HepG2 (cell line): ENCODE results near the gene KLF11. TPM values are rescaled to one million over a fixed set of nuclear protein-coding genes. Genes with fewer than 3 reads are reported as not detected.

Experiments used
- ATAC-seq: fragments of 200-7000 bp; cut with Tn5 transposase; 3 replicates; pipeline ENCODE4 v1.9.1; 2020; ENCODE audit warnings: mild to moderate bottlenecking, moderate library complexity
- BruUV-seq: library from RNA; stranded (reverse); fragments of 400-500 nt; replicated peaks from 2 replicates; lab custom pipeline; 2021; lab: Mats Ljungman, UMichigan
- CTCF ChIA-PET: fragments of 300-600 bp; formaldehyde crosslinking; extraction: SDS; loops from one replicate; lab custom pipeline; 2021; ENCODE audit warnings: low total read pairs, inconsistent platforms, low intra/inter-chr PET ratio; lab: Yijun Ruan, JAX
- POLR2A ChIA-PET: fragments of 350-600 bp; sonication (Branson Sonifier 250); formaldehyde crosslinking; loops from one replicate; lab custom pipeline; 2020; ENCODE audit warnings: antibody characterized with exemption, inconsistent platforms; lab: Yijun Ruan, JAX
- DNase-seq: peaks from one replicate; pipeline ENCODE4 v3.0.0-alpha.2; 2015; ENCODE audit warnings: low spot score
- FAIRE-seq: peaks from 3 replicates; lab custom pipeline; 2011; peaks lifted over from hg19 to GRCh38; lab: Jason Lieb, UNC
- H2AFZ ChIP-seq: one replicate; pipeline ENCODE4 v1.6.1; 2011; ENCODE audit warnings: low read length, inconsistent platforms
- H3K27ac ChIP-seq: fragments of 300-600 bp; 3 replicates; pipeline ENCODE4 v1.8.0; 2011; ENCODE audit warnings: mixed run types, mild to moderate bottlenecking, mixed read lengths, low read length, inconsistent platforms; ENCODE audit not compliant: insufficient read depth; ENCODE audit errors: extremely low read length
- H3K27me3 ChIP-seq, 2 experiments: fragments of 200-600 bp in 1 of 2; 2 replicates in 1 of 2; 3 replicates in 1 of 2; pipeline versions ENCODE4 v1.6.0 to v1.8.0; 2011; ENCODE audit warnings: low read length in 2 of 2, mild to moderate bottlenecking in 2 of 2, moderate library complexity in 2 of 2, inconsistent platforms in 1 of 2; ENCODE audit not compliant: insufficient read depth in 2 of 2, control insufficient read depth in 1 of 2
- H3K36me3 ChIP-seq, 2 experiments: fragments of 200-600 bp in 1 of 2; replicated peaks in 1 of 2; 2 replicates in 1 of 2; 3 replicates in 1 of 2; pipeline versions ENCODE4 v1.5.1 to v1.8.0; 2011; ENCODE audit warnings: low read length in 2 of 2, inconsistent platforms in 1 of 2; ENCODE audit not compliant: insufficient read depth in 2 of 2, control insufficient read depth in 1 of 2
- H3K4me1 ChIP-seq: 2 replicates; pipeline ENCODE4 v1.5.1; 2012; ENCODE audit warnings: low read length, inconsistent platforms; ENCODE audit not compliant: insufficient read depth
- H3K4me2 ChIP-seq: 2 replicates; pipeline ENCODE4 v1.6.0; 2011; ENCODE audit warnings: low read depth, low read length, inconsistent platforms
- H3K4me3 ChIP-seq, 3 experiments: fragments of 200-600 bp in 1 of 3; sonication (generic), shearing (Covaris generic) in 1 of 3; replicated peaks in 1 of 3; 2 replicates each; pipeline ENCODE4 v1.5.1; 2011 to 2016; ENCODE audit warnings: low read length in 3 of 3, inconsistent platforms in 2 of 3, low read depth in 2 of 3, mild to moderate bottlenecking in 2 of 3, control low read depth in 1 of 3, mixed read lengths in 1 of 3; ENCODE audit not compliant: insufficient read depth in 1 of 3
- H3K79me2 ChIP-seq: one replicate; pipeline ENCODE4 v1.6.1; 2011; ENCODE audit warnings: low read length, inconsistent platforms; ENCODE audit not compliant: insufficient read depth
- H3K9ac ChIP-seq: 2 replicates; pipeline ENCODE4 v1.6.0; 2011; ENCODE audit warnings: mild to moderate bottlenecking, low read depth, low read length, inconsistent platforms; ENCODE audit not compliant: insufficient read depth
- H3K9me3 ChIP-seq: 2 replicates; pipeline ENCODE4 v1.5.1; 2012; ENCODE audit warnings: mild to moderate bottlenecking, low read length
- H4K20me1 ChIP-seq: 2 replicates; pipeline ENCODE4 v1.6.0; 2011; ENCODE audit warnings: inconsistent platforms, mild to moderate bottlenecking, low read length, moderate library complexity; ENCODE audit not compliant: insufficient read depth
- EP300 ChIP-seq, 3 experiments: sonication (generic) in 1 of 3; formaldehyde crosslinking in 1 of 3; IDR thresholded peaks; 2 replicates each; pipeline versions ENCODE4 v1.5.1 to v1.6.1; 2011 to 2020; ENCODE audit warnings: low read depth in 2 of 3, low read length in 2 of 3, borderline replicate concordance in 1 of 3, improper control_type of control experiment in 1 of 3, mild to moderate bottlenecking in 1 of 3, missing genetic modification reagents in 1 of 3, moderate library complexity in 1 of 3
- KLF13 ChIP-seq: sonication (generic); formaldehyde crosslinking; IDR thresholded peaks from 2 replicates; pipeline ENCODE4 v1.4.0; 2020; ENCODE audit warnings: mild to moderate bottlenecking, missing genetic modification reagents
- KMT2A ChIP-seq: sonication (generic); formaldehyde crosslinking; IDR thresholded peaks from 2 replicates; pipeline ENCODE4 v1.4.0; 2020; ENCODE audit warnings: missing genetic modification reagents
- MEIS2 ChIP-seq: sonication (generic); formaldehyde crosslinking; IDR thresholded peaks from 2 replicates; pipeline ENCODE4 v1.9.0; 2021; ENCODE audit warnings: mild to moderate bottlenecking, missing genetic modification reagents
- RXRA ChIP-seq: sonication (generic); formaldehyde crosslinking; IDR thresholded peaks from 2 replicates; pipeline ENCODE4 v1.5.1; 2020; ENCODE audit warnings: missing genetic modification reagents
- SALL1 ChIP-seq: sonication (generic); formaldehyde crosslinking; IDR thresholded peaks from 2 replicates; pipeline ENCODE4 v1.8.0; 2022; ENCODE audit warnings: mild to moderate bottlenecking, missing genetic modification reagents
- SPEN ChIP-seq: sonication (generic); formaldehyde crosslinking; IDR thresholded peaks from 2 replicates; pipeline ENCODE4 v1.5.1; 2020; ENCODE audit warnings: low read depth, mild to moderate bottlenecking, missing genetic modification reagents
- TRIM24 ChIP-seq: sonication (generic); formaldehyde crosslinking; IDR thresholded peaks from 2 replicates; pipeline ENCODE4 v1.8.0; 2022; ENCODE audit warnings: mild to moderate bottlenecking, missing genetic modification reagents
- ZBTB38 ChIP-seq: sonication (generic); formaldehyde crosslinking; IDR thresholded peaks from 2 replicates; pipeline ENCODE4 v1.5.1; 2020; ENCODE audit warnings: mild to moderate bottlenecking, missing genetic modification reagents
- ZFP41 ChIP-seq: sonication (generic); formaldehyde crosslinking; IDR thresholded peaks from 2 replicates; pipeline ENCODE4 v1.4.0; 2020; ENCODE audit warnings: mild to moderate bottlenecking, missing genetic modification reagents, borderline replicate concordance
- ZMYM2 ChIP-seq: sonication (generic); formaldehyde crosslinking; IDR thresholded peaks from 2 replicates; pipeline ENCODE4 v1.8.0; 2022; ENCODE audit warnings: mild to moderate bottlenecking, missing genetic modification reagents
- ZNF256 ChIP-seq: sonication (generic); formaldehyde crosslinking; conservative IDR thresholded peaks from 2 replicates; pipeline ENCODE4 v1.4.0; 2020; ENCODE audit warnings: missing genetic modification reagents
- ZNF564 ChIP-seq: sonication (generic); formaldehyde crosslinking; IDR thresholded peaks from 2 replicates; pipeline ENCODE4 v1.8.1; 2023; ENCODE audit warnings: mild to moderate bottlenecking, missing genetic modification reagents
- ZNF776 ChIP-seq: sonication (generic); formaldehyde crosslinking; IDR thresholded peaks from 2 replicates; pipeline ENCODE4 v1.4.0; 2020; ENCODE audit warnings: mild to moderate bottlenecking, missing genetic modification reagents
- WGBS: methylation state at CpG from one replicate; pipeline ENCODE4 v1.1.6; 2017; ENCODE audit warnings: low lambda C conversion rate; 5-methylcytosine and 5-hydroxymethylcytosine counted together
- in situ Hi-C: cut with HindIII; loops from 2 replicates; pipeline ENCODE4 v1.10.0; 2017; ENCODE audit warnings: low pct_unique_long_range_greater_than_20kb; ENCODE audit not compliant: extremely low pct_ligation_motif_present
- intact Hi-C: fragments of 100-400 bp; cut with micrococcal nuclease; formaldehyde crosslinking; loops from one replicate; pipeline ENCODE4 v1.10.0; 2022; ENCODE audit not compliant: unreplicated experiment
- polyA plus RNA-seq, 8 experiments: library from polyadenylated mRNA; depleted of rRNA in 3 of 8; stranded (reverse) in 7 of 8; unstranded in 1 of 8; fragments of >200 nt; fragmentation: Illumina TruSeq in 4 of 8; extraction: Trizol in 4 of 8; gene quantifications; 2 replicates each; pipeline versions ENCODE4 v1.2.1 to v1.2.3, GENCODE V29; 2011 to 2016; ENCODE audit warnings: low read depth in 4 of 8, missing spikeins in 1 of 8, mixed read lengths in 1 of 8; ENCODE audit not compliant: insufficient read depth in 1 of 8
- total RNA-seq, 5 experiments: library from RNA; depleted of rRNA; stranded (reverse); fragments of >200 nt; fragmentation: Illumina TruSeq; extraction: Trizol; gene quantifications; 2 replicates each; pipeline ENCODE4 v1.2.3, GENCODE V29; 2016; ENCODE audit warnings: low read depth in 1 of 5
- TF ChIP-seq, protein P1 (sequence below): sonication (generic); formaldehyde crosslinking; conservative IDR thresholded peaks from 2 replicates; pipeline ENCODE4 v1.5.0; 2020; ENCODE audit warnings: missing genetic modification reagents
- TF ChIP-seq, protein P2 (sequence below): sonication (generic); formaldehyde crosslinking; IDR thresholded peaks from 2 replicates; pipeline ENCODE4 v1.5.1; 2020; ENCODE audit warnings: missing genetic modification reagents, mild to moderate bottlenecking, borderline replicate concordance
- TF ChIP-seq, protein P3 (sequence below): sonication (generic); formaldehyde crosslinking; IDR thresholded peaks from 2 replicates; pipeline ENCODE4 v1.5.0; 2020; ENCODE audit warnings: missing genetic modification reagents
- TF ChIP-seq, protein P4 (sequence below), 2 experiments: fragments of 450-650 bp in 1 of 2; sonication (generic) in 1 of 2; formaldehyde crosslinking; IDR thresholded peaks; 2 replicates each; pipeline versions ENCODE4 v1.5.0 to v1.8.0; 2020 to 2022; ENCODE audit warnings: mild to moderate bottlenecking in 1 of 2, missing genetic modification reagents in 1 of 2

Gene KLF11
- total and polyA plus RNA-seq, 2 of the 13 experiments (the other 11 are each of a cell fraction or from before 2014, with no cell fraction given), result 2.5 to 11.8 TPM

DNA sequence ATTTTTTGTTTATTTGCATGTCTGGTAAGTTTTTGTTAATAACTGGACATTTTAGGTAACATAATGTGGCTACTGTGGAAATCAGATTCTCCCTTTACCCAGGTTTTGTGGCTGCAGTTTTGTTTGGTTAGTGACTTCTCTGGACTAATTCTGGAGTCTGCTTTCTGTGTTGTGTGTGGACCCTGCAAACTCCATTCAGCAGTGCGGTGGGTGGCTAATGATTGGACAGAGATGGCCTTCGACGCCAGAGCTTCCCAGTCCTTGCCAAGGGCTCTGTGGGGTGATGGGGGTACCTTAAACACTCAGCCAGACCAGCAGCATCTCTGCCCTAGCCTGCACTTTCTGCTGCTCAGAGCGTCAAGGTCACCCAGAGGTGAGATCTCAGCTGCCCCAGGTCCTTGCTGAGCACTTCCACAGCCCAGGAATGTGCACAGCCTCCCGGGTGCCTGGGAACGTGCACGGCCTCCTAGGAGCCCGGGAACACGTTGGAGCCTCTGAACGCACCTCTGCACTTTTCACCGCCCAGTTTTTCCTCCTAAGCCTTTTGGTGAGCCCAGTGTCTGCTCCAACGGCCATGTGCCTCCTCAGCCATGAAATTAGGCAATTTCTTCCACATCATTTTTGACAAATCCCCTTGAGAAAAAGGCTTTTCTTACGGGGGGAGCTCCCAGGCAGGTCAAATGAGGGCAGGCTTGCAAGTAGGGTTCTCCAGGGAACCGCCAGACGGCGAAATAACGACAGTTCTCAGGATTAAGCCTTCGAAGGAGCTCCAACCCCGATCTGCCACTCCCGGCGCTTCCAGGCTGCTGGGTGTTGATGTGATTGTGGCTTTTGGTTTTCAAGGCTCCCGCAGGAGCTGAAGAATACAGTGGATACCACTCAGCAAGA lies 35.2 kb upstream of the KLF11 start (continued):
- TF ChIP-seq, protein P1, sequence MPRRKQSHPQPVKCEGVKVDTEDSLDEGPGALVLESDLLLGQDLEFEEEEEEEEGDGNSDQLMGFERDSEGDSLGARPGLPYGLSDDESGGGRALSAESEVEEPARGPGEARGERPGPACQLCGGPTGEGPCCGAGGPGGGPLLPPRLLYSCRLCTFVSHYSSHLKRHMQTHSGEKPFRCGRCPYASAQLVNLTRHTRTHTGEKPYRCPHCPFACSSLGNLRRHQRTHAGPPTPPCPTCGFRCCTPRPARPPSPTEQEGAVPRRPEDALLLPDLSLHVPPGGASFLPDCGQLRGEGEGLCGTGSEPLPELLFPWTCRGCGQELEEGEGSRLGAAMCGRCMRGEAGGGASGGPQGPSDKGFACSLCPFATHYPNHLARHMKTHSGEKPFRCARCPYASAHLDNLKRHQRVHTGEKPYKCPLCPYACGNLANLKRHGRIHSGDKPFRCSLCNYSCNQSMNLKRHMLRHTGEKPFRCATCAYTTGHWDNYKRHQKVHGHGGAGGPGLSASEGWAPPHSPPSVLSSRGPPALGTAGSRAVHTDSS (CRISPR knock-in tag), result no peak
- TF ChIP-seq SALL1 (CRISPR knock-in tag) (peak; percentile 30; the same call in 1 of the 2 replicates), RXRA (CRISPR knock-in tag) (peak; percentile 40), ZBTB38 (CRISPR knock-in tag) (peak; percentile 44; the same call in 1 of the 2 replicates)
- TF ChIP-seq, protein P2, sequence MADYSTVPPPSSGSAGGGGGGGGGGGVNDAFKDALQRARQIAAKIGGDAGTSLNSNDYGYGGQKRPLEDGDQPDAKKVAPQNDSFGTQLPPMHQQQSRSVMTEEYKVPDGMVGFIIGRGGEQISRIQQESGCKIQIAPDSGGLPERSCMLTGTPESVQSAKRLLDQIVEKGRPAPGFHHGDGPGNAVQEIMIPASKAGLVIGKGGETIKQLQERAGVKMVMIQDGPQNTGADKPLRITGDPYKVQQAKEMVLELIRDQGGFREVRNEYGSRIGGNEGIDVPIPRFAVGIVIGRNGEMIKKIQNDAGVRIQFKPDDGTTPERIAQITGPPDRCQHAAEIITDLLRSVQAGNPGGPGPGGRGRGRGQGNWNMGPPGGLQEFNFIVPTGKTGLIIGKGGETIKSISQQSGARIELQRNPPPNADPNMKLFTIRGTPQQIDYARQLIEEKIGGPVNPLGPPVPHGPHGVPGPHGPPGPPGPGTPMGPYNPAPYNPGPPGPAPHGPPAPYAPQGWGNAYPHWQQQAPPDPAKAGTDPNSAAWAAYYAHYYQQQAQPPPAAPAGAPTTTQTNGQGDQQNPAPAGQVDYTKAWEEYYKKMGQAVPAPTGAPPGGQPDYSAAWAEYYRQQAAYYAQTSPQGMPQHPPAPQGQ, result no peak

DNA sequence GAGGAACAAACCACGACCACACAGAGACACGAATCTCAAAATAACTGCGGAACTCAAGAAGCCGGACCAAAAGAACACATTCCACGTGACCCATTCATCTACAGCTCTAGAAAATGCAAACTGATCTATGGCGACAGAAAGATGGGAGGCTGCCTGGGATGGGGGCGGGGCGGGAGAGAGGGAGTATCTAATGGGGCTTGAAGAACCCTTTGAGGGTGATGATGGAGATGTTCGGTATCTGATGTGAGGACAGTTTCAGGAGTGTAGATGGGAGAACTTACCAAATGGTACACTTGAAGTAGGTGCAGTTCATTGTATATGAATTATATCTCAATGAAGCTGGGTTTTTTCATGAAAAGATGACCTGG lies 34.6 kb upstream of the KLF11 start:
- Histone ChIP-seq H3K36me3 (no peaks in the 10 kb centered on the region), H3K4me1 (peaks cover 27% of the 10 kb centered on the region), H4K20me1 (no peaks in the 10 kb centered on the region; the same call in 1 of the 2 replicates), H3K9ac (no peak overlapping the region), H2AFZ (no peak overlapping the region), H3K4me2 (no peak overlapping the region), H3K4me3 (no peak overlapping the region), H3K27me3 (peaks cover 0 to 9% of the 10 kb centered on the region in 2 experiments; a peak in 1 of 5 replicates), H3K9me3 (no peaks in the 10 kb centered on the region), H3K79me2 (no peaks in the 10 kb centered on the region), H3K27ac (no peak overlapping the region)
- FAIRE-seq (no peak), ATAC-seq (no peak), DNase-seq (no peak)
- CTCF ChIA-PET, result no interaction called here
- intact Hi-C loops (no loop called here), in situ Hi-C loops (no loop called here)
- BruUV-seq, result no TSS peak
- POLR2A ChIA-PET, result no interaction called here
- WGBS, result 55% methylated on average over 9 of the region's 9 CpGs
- TF ChIP-seq, protein P3, sequence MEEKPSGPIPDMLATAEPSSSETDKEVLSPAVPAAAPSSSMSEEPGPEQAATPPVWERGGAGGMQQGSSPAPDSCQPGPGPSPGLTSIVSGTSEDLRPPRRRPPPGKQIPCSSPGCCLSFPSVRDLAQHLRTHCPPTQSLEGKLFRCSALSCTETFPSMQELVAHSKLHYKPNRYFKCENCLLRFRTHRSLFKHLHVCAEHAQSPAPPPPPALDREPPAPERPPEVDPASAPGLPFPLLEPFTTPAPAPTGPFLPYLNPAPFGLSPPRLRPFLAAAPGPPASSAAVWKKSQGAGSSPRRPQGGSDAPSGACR (CRISPR knock-in tag), result no peak
- TF ChIP-seq, protein P4, sequence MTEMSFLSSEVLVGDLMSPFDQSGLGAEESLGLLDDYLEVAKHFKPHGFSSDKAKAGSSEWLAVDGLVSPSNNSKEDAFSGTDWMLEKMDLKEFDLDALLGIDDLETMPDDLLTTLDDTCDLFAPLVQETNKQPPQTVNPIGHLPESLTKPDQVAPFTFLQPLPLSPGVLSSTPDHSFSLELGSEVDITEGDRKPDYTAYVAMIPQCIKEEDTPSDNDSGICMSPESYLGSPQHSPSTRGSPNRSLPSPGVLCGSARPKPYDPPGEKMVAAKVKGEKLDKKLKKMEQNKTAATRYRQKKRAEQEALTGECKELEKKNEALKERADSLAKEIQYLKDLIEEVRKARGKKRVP (CRISPR knock-in tag; IDR thresholded peaks at IDR 0.05), result no peak
- TF ChIP-seq MEIS2 (CRISPR knock-in tag) (no peak), SPEN (CRISPR knock-in tag) (no peak), ZNF564 (no peak), ZMYM2 (CRISPR knock-in tag) (no peak), KMT2A (no peak), ZFP41 (CRISPR knock-in tag) (no peak), ZNF776 (CRISPR knock-in tag) (no peak), TRIM24 (CRISPR knock-in tag) (no peak), KLF13 (CRISPR knock-in tag) (no peak), EP300 (IDR thresholded peaks at IDR 0.05; ENCODE audit: low read depth in 2 of 2, low read length in 2 of 2) (no peak), EP300 (CRISPR knock-in tag; IDR thresholded peaks at IDR 0.05; ENCODE audit: borderline replicate concordance) (no peak), ZNF256 (no peak)
